Memory B cell (primary cell): ENCODE results near the gene ENPP1.
"Not testable (repeated sequence)": the region's sequence is repeated elsewhere in the genome, so short reads cannot be mapped to it uniquely, and the experiment has no call there.

Experiments used
- ATAC-seq: fragments of 150-1000 bp; cut with Tn5 transposase; 2 replicates; pipeline ENCODE4 v1.10.0; 2021; ENCODE audit warnings: low read depth, mild to moderate bottlenecking, moderate library complexity
- DNase-seq, 2 donors: peaks; one replicate each; pipeline ENCODE4 v3.0.0; 2022; ENCODE audit warnings: low spot score in 2 of 2
- H3K27ac Mint-ChIP-seq: one replicate; pipeline ENCODE4 v1.8.0; 2022; ENCODE audit warnings: mild to moderate bottlenecking, moderate library complexity, mixed read lengths
- H3K27me3 Mint-ChIP-seq: one replicate; pipeline ENCODE4 v1.8.0; 2022; ENCODE audit warnings: mixed read lengths
- H3K36me3 Mint-ChIP-seq: one replicate; pipeline ENCODE4 v1.8.0; 2022; ENCODE audit warnings: mild to moderate bottlenecking, mixed read lengths
- H3K4me1 Mint-ChIP-seq: one replicate; pipeline ENCODE4 v1.8.0; 2022; ENCODE audit warnings: mixed read lengths
- H3K4me3 Mint-ChIP-seq: one replicate; pipeline ENCODE4 v1.8.0; 2022; ENCODE audit warnings: mild to moderate bottlenecking, moderate library complexity, mixed read lengths
- H3K9me3 Mint-ChIP-seq: one replicate; pipeline ENCODE4 v1.8.0; 2022; ENCODE audit warnings: mixed read lengths

The ENPP1 gene

DNA sequence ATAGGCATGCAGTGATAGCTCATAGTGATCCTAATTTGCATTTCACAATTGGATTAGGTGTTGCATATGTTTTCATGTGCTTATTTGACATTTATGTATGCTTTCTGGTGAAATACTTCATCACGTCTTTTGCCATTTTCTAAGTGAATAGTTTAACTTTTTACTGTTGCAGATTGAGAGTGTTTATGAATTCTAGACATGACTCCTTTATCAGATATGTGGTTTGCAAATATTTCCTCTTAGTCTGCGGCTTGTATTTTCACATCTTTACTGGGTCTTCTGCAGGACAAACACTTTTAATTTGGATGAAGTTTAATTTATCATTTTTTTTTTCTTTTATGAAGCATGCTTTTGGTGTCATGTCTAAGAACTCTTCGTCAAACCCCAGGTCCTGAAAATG is 104.1 kb downstream of the ENPP1 start:
- no peak overlapping the region for H3K4me3 Mint-ChIP-seq
- ATAC-seq (no peak), DNase-seq (no peak)
- H3K4me1 Mint-ChIP-seq = peaks cover 2% of the 10 kb centered on the region
- H3K9me3 Mint-ChIP-seq = peaks cover 1% of the 10 kb centered on the region
- no peak overlapping the region for H3K27ac Mint-ChIP-seq
- no peaks in the 10 kb centered on the region for H3K36me3 Mint-ChIP-seq
- peaks cover 12% of the 10 kb centered on the region for H3K27me3 Mint-ChIP-seq

DNA sequence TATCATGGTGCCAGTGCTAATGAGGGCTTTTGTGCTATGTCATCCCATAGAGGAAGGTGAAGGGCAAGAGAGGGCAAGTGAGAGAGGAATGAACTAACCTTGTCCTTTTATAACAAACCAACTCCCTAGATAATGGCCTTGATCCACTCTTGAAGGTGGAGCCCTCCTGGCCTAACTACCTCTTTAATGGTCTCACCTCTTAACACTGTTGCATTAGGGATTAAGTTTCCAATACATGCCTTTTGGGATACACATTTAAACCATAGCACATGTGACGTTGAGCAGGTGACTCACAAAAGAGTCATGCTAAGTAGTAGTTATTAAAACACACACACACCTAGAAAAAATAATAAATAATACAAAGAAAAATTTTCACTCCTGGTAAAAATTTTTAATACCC is 106.4 kb downstream of the ENPP1 start:
- no peaks in the 10 kb centered on the region for H3K36me3 Mint-ChIP-seq
- no peak overlapping the region for H3K4me3 Mint-ChIP-seq
- no peak for ATAC-seq
- peaks cover 1% of the 10 kb centered on the region for H3K9me3 Mint-ChIP-seq
- DNase-seq = no peak
- H3K27ac Mint-ChIP-seq = no peak overlapping the region
- peaks cover 11% of the 10 kb centered on the region for H3K4me1 Mint-ChIP-seq
- peaks cover 23% of the 10 kb centered on the region for H3K27me3 Mint-ChIP-seq

DNA sequence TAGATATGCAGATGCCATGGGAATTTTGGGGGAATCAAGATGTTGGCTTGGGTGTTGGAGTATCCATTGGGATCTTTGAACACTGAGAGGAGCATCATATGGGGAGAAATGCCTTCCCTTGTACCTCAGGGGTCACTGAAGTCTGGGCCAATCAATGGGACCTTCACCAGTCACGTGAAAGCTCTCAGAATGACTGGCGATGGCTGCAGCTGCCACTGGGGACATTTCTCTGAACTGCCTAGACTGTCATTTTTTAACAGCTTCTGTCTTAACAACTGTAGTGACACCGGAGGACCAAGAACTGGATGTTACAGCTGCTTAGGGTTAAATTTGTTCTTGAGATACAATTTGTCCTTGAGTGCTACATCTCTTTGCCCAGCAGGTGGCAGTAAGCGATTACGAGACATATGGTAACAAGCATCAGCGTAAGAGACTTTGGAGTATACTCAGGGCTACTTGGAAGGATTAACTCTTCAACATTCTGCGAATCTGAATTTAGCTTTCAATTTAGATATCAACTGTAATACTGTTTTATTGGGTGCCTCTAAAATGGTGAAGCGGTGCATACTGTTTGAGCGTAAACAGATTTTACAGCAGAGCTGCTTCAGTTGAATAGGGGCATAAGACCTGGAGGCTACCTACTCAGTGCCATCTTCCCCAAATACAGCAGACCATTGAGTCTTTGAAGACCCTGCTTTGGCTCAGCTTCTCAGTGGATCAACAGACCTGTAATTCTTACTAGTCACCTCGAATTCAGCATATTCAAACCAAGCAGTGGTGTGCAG is 107.3 kb downstream of the ENPP1 start:
- peaks cover 21% of the 10 kb centered on the region for H3K27me3 Mint-ChIP-seq
- DNase-seq (peak; percentile 34 to 46), ATAC-seq (peak; percentile 70)
- H3K4me3 Mint-ChIP-seq = no peak overlapping the region
- peaks cover 1% of the 10 kb centered on the region for H3K9me3 Mint-ChIP-seq
- H3K27ac Mint-ChIP-seq = no peak overlapping the region
- peaks cover 9% of the 10 kb centered on the region for H3K4me1 Mint-ChIP-seq
- H3K36me3 Mint-ChIP-seq = no peaks in the 10 kb centered on the region

DNA sequence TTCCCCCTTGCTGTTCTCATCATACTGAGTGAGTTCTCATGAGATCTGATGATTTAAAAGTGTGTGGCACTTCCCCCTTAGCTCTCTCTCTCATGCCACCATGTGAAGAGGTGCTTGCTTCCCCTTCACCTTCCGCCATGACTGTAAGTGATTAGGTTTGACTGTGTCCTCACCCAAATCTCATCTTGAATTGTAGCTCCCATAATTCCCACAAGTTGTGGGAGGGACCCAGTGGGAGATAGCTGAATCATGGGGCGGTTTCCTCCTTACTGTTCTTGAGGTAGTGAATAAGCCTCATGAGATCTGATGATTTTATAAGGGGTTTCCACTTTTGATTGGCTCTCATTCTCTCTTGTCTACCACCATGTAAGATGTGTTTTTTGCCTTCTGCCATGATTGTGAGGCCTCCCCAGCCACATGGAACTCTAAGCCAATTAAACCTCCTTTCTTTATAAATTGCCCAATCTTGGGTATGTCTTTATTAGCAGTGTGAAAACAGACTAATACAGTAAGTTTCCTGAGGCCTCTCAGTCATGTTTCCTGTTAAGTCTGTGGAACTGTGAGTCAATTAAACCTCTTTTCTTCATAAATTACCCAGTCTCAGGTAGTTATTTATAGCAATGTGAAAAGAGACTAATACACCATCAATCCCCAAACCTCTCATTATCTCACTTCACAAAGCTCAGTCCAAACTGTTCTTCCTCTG is 108.4 kb downstream of the ENPP1 start:
- H3K36me3 Mint-ChIP-seq, H3K9me3 Mint-ChIP-seq, H3K4me1 Mint-ChIP-seq, DNase-seq, H3K27ac Mint-ChIP-seq, ATAC-seq, H3K4me3 Mint-ChIP-seq: not testable (repeated sequence)
- H3K27me3 Mint-ChIP-seq = peaks cover 20% of the 10 kb centered on the region

DNA sequence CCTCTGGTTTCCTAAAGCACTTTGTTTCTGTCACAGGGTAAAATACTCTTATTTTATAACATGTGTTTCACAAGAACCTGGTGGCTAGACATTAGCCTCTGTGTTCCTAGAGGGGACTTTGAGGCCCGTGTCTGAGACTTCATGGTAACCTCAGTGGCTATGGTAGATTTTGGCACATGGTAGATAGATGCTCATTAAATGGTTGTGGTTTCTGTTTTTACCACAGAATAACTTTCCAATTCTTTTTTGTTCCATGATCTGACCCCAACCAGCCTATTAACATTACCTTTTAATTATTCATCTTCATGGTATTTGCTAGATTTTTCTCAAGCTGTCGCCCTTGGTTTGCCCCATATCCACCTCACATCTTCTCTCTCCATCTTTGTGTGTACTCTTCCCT is 109.0 kb downstream of the ENPP1 start:
- DNase-seq = no peak
- Mint-ChIP-seq H3K36me3 (no peaks in the 10 kb centered on the region), H3K9me3 (peaks cover 4% of the 10 kb centered on the region), H3K27me3 (peaks cover 20% of the 10 kb centered on the region), H3K4me3 (no peak overlapping the region), H3K4me1 (peaks cover 9% of the 10 kb centered on the region), H3K27ac (no peak overlapping the region)
- no peak for ATAC-seq

DNA sequence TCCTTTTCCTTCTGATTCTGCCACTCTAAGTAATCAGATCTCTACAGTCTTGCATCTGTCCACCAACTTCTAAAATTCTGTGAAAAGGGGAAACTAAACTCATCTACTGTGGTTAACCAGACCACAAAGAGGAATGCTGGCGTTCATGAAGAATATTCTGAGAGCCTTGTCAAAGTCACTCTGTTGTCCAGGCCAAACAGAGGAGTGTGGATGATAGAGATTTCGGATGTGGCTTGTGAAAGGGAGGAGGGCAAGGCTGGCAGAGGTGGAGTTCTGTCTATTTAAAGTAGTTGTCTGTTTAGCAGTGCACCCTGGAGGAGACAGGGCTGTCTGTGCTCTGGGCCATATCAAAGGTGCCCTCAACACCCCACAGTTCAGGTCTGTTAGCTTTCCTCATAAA is 109.5 kb downstream of the ENPP1 start:
- DNase-seq = no peak
- no peaks in the 10 kb centered on the region for H3K36me3 Mint-ChIP-seq
- no peak overlapping the region for H3K27ac Mint-ChIP-seq
- H3K4me3 Mint-ChIP-seq = no peak overlapping the region
- peaks cover 9% of the 10 kb centered on the region for H3K4me1 Mint-ChIP-seq
- peak; percentile 43 for ATAC-seq
- H3K9me3 Mint-ChIP-seq = peaks cover 4% of the 10 kb centered on the region
- peaks cover 20% of the 10 kb centered on the region for H3K27me3 Mint-ChIP-seq

DNA sequence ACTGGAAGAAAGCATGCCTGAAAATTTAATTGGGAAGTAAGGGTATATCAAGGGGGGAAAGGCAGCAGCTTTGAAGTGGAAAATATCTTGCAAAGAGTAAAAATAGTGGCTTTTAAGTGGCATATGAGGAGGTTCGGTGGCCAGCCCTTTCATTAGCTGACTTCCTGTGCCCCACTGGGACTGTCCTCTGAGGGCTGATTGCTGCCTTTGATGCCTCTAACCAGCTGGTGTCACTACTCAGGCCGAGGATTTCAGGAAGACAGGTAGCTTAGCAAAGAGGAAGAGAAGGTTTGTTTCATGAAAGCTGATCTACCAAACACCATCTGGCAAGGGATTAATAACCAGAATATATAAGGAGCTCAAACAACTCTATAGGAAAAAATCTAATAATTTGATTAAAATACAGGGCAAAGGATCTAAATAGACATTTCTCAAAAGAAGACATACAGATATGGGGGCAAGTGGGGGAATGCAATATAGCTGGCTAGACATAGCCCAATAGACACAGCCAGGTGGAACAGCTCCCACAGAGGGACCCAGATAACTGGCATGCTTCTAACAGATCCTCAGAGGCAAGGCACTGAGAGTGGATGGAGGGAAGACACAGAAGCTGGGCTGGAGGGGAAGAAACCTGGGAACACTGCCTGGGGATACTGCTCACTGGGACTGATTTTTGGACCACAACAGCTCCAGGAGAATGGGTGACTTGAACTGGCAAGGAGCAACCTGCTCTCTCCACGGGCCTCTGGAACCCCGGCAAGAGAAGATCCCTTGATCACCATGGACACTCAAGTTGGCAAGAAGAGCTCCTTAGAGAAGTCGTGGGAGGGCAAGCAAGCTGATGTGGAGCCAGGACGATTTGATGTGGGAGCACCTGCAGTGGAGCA is 110.2 kb downstream of the ENPP1 start:
- H3K9me3 Mint-ChIP-seq = peaks cover 4% of the 10 kb centered on the region
- DNase-seq (no peak), ATAC-seq (no peak)
- H3K27ac Mint-ChIP-seq = no peak overlapping the region
- no peaks in the 10 kb centered on the region for H3K36me3 Mint-ChIP-seq
- H3K4me1 Mint-ChIP-seq = peaks cover 9% of the 10 kb centered on the region
- peaks cover 18% of the 10 kb centered on the region for H3K27me3 Mint-ChIP-seq
- no peak overlapping the region for H3K4me3 Mint-ChIP-seq

DNA sequence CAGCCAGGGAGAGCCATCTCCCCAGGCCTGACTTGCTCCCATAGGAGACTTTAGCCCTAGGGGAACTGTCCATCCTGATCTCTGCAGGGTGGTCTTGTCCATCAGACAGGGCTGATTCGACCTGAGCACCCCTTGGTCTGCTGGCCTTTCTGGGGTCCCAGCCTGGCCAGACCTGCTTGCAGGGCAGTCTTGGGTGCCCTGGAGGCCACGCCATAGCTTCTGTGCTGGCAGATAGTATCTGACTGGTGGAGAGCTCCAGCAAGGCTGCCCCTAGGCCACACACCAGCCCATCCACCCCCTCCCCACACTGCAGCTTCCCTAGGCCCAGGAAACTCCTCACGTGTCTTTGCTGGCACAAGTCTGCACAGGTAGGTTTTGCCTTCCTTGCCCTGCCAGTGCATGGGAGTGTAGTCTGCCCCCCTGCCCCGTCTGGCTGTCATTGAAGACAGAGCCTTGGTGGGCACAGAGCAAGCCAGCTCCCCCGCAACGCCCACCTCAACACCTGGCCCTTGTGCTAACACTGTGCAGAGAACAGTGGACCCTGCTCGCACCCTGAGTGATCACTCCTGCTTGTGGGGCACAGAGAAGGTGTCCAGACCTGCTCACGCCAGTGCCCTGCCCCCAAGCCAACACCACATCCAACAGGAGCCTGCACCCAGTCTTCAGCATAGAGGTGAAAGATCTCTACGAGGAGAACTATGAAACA is 111.0 kb downstream of the ENPP1 start:
- no peak for ATAC-seq

DNA sequence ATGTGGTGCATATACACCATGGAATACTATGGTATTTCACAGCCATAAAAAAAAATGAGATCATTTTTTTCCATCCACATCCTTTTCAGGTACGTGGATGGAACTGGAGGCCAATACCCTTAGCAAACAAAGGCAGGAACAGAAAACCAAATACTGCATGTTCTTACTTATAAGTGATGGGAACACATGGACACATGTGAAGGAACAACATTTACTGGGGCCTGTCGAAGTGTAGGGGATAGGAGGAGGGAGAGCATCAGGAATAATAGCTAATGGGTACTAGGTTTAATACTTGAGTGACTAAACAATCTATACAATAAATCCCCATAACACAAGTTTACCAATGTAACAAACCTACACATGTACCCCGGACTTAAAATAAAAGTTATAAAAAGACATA is 112.8 kb downstream of the ENPP1 start:
- Mint-ChIP-seq H3K4me3 (no peak overlapping the region), H3K27ac (no peak overlapping the region), H3K36me3 (no peaks in the 10 kb centered on the region), H3K27me3 (peaks cover 20% of the 10 kb centered on the region), H3K4me1 (peaks cover 9% of the 10 kb centered on the region), H3K9me3 (peaks cover 4% of the 10 kb centered on the region)
- no peak for DNase-seq
- no peak for ATAC-seq

More for the DNA sequence above, 111.0 kb downstream of the ENPP1 start:
- Mint-ChIP-seq H3K27ac (no peak overlapping the region), H3K4me3 (no peak overlapping the region), H3K27me3 (peaks cover 18% of the 10 kb centered on the region), H3K4me1 (peaks cover 9% of the 10 kb centered on the region), H3K36me3 (no peaks in the 10 kb centered on the region), H3K9me3 (peaks cover 4% of the 10 kb centered on the region)
- no peak for DNase-seq

DNA sequence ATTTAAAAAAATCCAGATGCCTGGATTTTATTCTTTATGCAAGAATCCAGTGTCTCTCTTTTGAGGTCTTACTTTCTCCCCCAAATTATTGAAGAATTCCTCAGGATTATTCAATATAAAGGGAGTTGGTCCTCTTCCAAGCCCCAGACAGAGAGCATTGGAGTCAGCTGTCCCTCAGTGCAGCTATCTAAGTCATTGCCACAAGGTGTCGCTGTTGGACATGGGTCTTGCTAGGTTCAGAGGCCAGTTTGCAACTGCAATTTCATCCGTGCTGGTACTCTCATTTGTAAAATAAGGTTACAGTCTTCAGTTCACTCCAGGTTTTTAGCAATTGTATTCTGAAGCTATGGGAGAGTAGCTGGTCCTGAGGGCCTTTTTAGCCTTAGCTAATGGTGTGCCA is 115.5 kb downstream of the ENPP1 start:
- DNase-seq (peak in 1 of 2 donors; percentile 24), ATAC-seq (no peak)

DNA sequence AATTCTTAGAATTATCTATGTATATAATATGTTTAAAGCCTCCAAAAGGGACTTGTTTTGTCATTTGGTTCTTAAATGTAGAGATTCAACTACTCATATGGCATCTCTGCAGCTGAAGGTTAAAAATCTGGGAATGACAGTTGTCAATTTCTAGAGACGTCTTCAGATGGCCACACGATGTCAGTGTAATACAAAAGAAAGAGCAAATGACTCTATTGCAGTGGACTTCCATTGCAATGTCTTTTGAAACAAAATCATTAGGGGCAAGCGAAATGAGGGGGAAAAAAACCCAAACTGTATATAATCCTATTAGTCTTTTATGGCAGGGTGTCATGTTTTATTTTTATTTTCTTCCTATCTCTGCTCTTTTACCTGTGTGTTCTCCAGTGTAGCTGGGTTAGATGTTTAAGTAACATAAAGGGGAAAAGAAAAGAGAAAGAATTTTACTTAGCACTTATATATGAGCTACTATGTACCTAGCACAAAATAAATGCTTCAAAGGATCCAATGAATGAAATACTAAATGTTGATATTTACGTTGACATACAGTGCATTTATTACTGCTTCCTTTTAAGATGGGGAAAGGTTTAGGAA is 117.2 kb downstream of the ENPP1 start:
- Mint-ChIP-seq H3K4me1 (no peaks in the 10 kb centered on the region), H3K27me3 (peaks cover 2% of the 10 kb centered on the region), H3K4me3 (no peak overlapping the region), H3K27ac (no peak overlapping the region), H3K36me3 (no peaks in the 10 kb centered on the region), H3K9me3 (peaks cover 3% of the 10 kb centered on the region)
- no peak for DNase-seq
- no peak for ATAC-seq

More for the DNA sequence above, 115.5 kb downstream of the ENPP1 start:
- Mint-ChIP-seq H3K4me1 (no peaks in the 10 kb centered on the region), H3K27me3 (peaks cover 3% of the 10 kb centered on the region), H3K36me3 (no peaks in the 10 kb centered on the region), H3K9me3 (peaks cover 3% of the 10 kb centered on the region), H3K27ac (no peak overlapping the region), H3K4me3 (no peak overlapping the region)

DNA sequence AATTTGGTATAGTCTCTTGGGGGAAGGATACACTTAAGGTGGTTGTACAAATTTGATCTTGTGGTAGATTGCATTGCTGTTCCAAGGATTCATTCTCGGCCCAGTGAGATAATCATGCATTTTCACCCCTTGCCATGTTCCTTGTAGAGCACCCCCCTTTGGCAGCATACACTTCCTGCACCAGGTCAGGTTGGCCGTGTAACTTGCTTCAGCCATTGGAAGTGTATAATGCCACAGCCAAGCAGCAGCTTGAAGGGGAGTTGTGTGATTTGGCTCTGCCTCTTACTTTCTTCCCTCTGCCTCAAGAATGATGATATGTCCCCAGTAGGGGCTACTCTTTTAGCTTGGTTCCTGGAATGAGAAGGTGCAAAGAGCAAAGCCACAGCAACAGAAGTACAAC is 121.4 kb downstream of the ENPP1 start:
- Mint-ChIP-seq H3K9me3 (no peaks in the 10 kb centered on the region), H3K36me3 (no peaks in the 10 kb centered on the region), H3K4me3 (no peak overlapping the region), H3K27ac (no peak overlapping the region), H3K27me3 (peaks cover 5% of the 10 kb centered on the region), H3K4me1 (no peaks in the 10 kb centered on the region)
- ATAC-seq = no peak
- no peak for DNase-seq

DNA sequence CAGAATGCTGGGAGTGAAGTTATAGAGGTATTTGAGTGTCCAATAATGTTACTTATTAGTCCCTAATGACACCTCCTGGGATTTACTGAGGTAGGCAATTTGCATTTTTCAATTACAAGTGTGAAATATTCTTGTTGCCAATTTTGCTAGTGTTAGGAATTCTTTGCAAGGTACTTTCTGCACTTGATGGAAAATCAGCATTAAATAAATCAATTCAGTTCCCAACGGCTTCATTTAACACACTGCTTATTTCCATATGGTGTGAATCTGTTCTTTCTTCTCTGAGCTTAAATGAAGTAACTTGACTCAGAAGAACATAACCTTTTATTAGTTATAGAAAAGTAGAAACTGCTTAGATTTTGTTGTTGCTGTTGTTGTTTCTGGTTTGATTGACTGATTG is 122.2 kb downstream of the ENPP1 start:
- Mint-ChIP-seq H3K27me3 (peaks cover 5% of the 10 kb centered on the region), H3K4me1 (no peaks in the 10 kb centered on the region)
- DNase-seq = no peak

More for the DNA sequence above, 122.2 kb downstream of the ENPP1 start:
- H3K36me3 Mint-ChIP-seq = no peaks in the 10 kb centered on the region
- H3K27ac Mint-ChIP-seq = no peak overlapping the region
- no peaks in the 10 kb centered on the region for H3K9me3 Mint-ChIP-seq
- ATAC-seq = no peak
- H3K4me3 Mint-ChIP-seq = no peak overlapping the region
